ENCODE data around the gene UBAP2L.

UBAP2L gene

GRCh38 chr1:154220071-154220969, at the start of gene UBAP2L:
UBAP2L (plus strand) TSS chr1:154220955; CDS start chr1:154225124, 4,169 bp downstream.
- no peak for TF ChIP-seq CTCF (conservative IDR thresholded peaks at IDR 0.05; ENCODE audit: low read depth, low read length)
- peak within 1 kb of the TSS; percentile 97 for H3K4me3 ChIP-seq (ENCODE audit: low read length)
- DNase-seq (ENCODE audit: low read depth), result peak; percentile 97

GRCh38 chr1:154171223-154171583, 49.6 kb upstream of the UBAP2L start:
- TF ChIP-seq CTCF (conservative IDR thresholded peaks at IDR 0.05; ENCODE audit: low read depth, low read length), result no peak
- DNase-seq (ENCODE audit: low read depth), result no peak
- no peak overlapping the region for H3K4me3 ChIP-seq (ENCODE audit: low read length)

GRCh38 chr1:154171880-154172279, 48.9 kb upstream of the UBAP2L start:
- no peak overlapping the region for H3K4me3 ChIP-seq (ENCODE audit: low read length)
- TF ChIP-seq CTCF (conservative IDR thresholded peaks at IDR 0.05; ENCODE audit: low read depth, low read length), result no peak
- no peak for DNase-seq (ENCODE audit: low read depth)

- no peak overlapping the region for H3K4me3 ChIP-seq (ENCODE audit: low read length)
- no peak for DNase-seq (ENCODE audit: low read depth)
- TF ChIP-seq CTCF (conservative IDR thresholded peaks at IDR 0.05; ENCODE audit: low read depth, low read length), result no peak
These were observed 46.1 kb upstream of the UBAP2L start for GRCh38 chr1:154174654-154175053.

- DNase-seq (ENCODE audit: low read depth), result no peak
- H3K4me3 ChIP-seq (ENCODE audit: low read length), result no peak overlapping the region
- TF ChIP-seq CTCF (conservative IDR thresholded peaks at IDR 0.05; ENCODE audit: low read depth, low read length), result no peak
These were observed 44.4 kb upstream of the UBAP2L start for GRCh38 chr1:154176337-154176736.

- no peak for TF ChIP-seq CTCF (conservative IDR thresholded peaks at IDR 0.05; ENCODE audit: low read depth, low read length)
- no peak for DNase-seq (ENCODE audit: low read depth)
- H3K4me3 ChIP-seq (ENCODE audit: low read length), result no peak overlapping the region
These were observed 42.7 kb upstream of the UBAP2L start for GRCh38 chr1:154178013-154178412.

All from retinal pigment epithelial cell (primary cell).